Tibial nerve (tissue), 3 donors: ENCODE results near the gene WASF2.

Source experiments
- CTCF ChIP-seq, 5 experiments: fragments of 200-600 bp in 3 of 5; fragments of 450-650 bp in 2 of 5; sonication (generic) in 3 of 5; IDR thresholded peaks; one replicate each; pipeline ENCODE4 v1.5.1; 2016 to 2019; ENCODE audit warnings: antibody characterized with exemption in 5 of 5, mild to moderate bottlenecking in 3 of 5, moderate library complexity in 2 of 5
- POLR2A ChIP-seq, 2 donors: fragments of 450-650 bp; IDR thresholded peaks; one replicate each; pipeline ENCODE4 v1.6.1; 2017; ENCODE audit warnings: antibody characterized with exemption in 2 of 2, mild to moderate bottlenecking in 2 of 2, moderate library complexity in 2 of 2

- TF ChIP-seq CTCF (IDR thresholded peaks at IDR 0.05), result no peak
- TF ChIP-seq POLR2A (IDR thresholded peaks at IDR 0.05), result no peak
Observed at GRCh38 chr1:27356277-27356618, 133.7 kb downstream of the WASF2 start.
